Loucy (cell line): ENCODE results near the gene PDE4D.

Source experiments
- CTCF ChIP-seq: fragments of 200-600 bp; sonication (generic); conservative IDR thresholded peaks from 2 replicates; pipeline ENCODE4 v1.5.1; 2014; ENCODE audit warnings: mild to moderate bottlenecking, antibody characterized with exemption, low read length
- EZH2phosphoT487 ChIP-seq: fragments of 200-600 bp; IDR thresholded peaks from 2 replicates; pipeline ENCODE4 v1.6.1; 2018; ENCODE audit warnings: antibody characterized with exemption, mild to moderate bottlenecking, moderate library complexity, borderline replicate concordance

- TF ChIP-seq CTCF (no peak), EZH2phosphoT487 (no peak)
Observed at GRCh38 chr5:59019078-59019477, 874.4 kb downstream of the PDE4D start.
